SJCRH30 (cell line): Measurements from ENCODE around the gene CENPVL2. TPM values are rescaled to one million over a fixed set of nuclear protein-coding genes. Genes with fewer than 3 reads are reported as not detected.
"Not testable (repeated sequence)": the region's sequence is repeated elsewhere in the genome, so short reads cannot be mapped to it uniquely, and the experiment has no call there.

Experiments used
- DNase-seq, 2 experiments: peaks; one replicate each; pipeline ENCODE4 v3.0.0-alpha.2; 2015 to 2020
- H3K27ac ChIP-seq: fragments of 250-450 bp; sonication (Bioruptor Pico); 2 replicates; pipeline ENCODE4 v1.5.1; 2020; ENCODE audit warnings: mild to moderate bottlenecking, moderate library complexity
- H3K27me3 ChIP-seq: fragments of 250-450 bp; sonication (Bioruptor Pico); 2 replicates; pipeline ENCODE4 v1.5.1; 2020; ENCODE audit warnings: mild to moderate bottlenecking, moderate library complexity
- H3K36me3 ChIP-seq: fragments of 250-450 bp; sonication (Bioruptor Pico); 2 replicates; pipeline ENCODE4 v1.5.1; 2020; ENCODE audit warnings: mild to moderate bottlenecking, moderate library complexity
- H3K4me1 ChIP-seq: fragments of 250-450 bp; sonication (Bioruptor Pico); 2 replicates; pipeline ENCODE4 v1.5.1; 2020; ENCODE audit warnings: mild to moderate bottlenecking, moderate library complexity
- H3K4me3 ChIP-seq: fragments of 250-450 bp; sonication (Bioruptor Pico); 2 replicates; pipeline ENCODE4 v1.5.1; 2020; ENCODE audit warnings: mild to moderate bottlenecking, moderate library complexity
- H3K9me3 ChIP-seq: fragments of 250-450 bp; sonication (Bioruptor Pico); replicated peaks from 2 replicates; pipeline ENCODE4 v1.5.1; 2020; ENCODE audit warnings: mild to moderate bottlenecking, moderate library complexity
- total RNA-seq: library from RNA; depleted of rRNA; stranded (reverse); fragments of >200 nt; shearing (Covaris generic); gene quantifications from 2 replicates; pipeline ENCODE4 v1.2.3, GENCODE V29; 2014; rRNA removed

CENPVL2 gene
- total RNA-seq = not detected in 2 replicates

- not testable (repeated sequence) for H3K36me3 ChIP-seq, H3K4me1 ChIP-seq, H3K27ac ChIP-seq, H3K9me3 ChIP-seq, H3K27me3 ChIP-seq, H3K4me3 ChIP-seq, DNase-seq
Measured at GRCh38 chrX:51682720-51683062, at the start of gene CENPVL2. TSS of gene CENPVL2 (minus strand) at chrX:51682831. CDS start at chrX:51682831, 0 bp downstream.

GRCh38 chrX:51728202-51728601 is 45.6 kb upstream of the CENPVL2 start:
- no peaks in the 10 kb centered on the region for H3K27me3 ChIP-seq
- H3K9me3 ChIP-seq = no peaks in the 10 kb centered on the region
- H3K36me3 ChIP-seq = no peaks in the 10 kb centered on the region
- no peak overlapping the region for H3K27ac ChIP-seq
- no peak overlapping the region for H3K4me3 ChIP-seq
- H3K4me1 ChIP-seq = no peaks in the 10 kb centered on the region
- no peak for DNase-seq

GRCh38 chrX:51712943-51713647 is 30.5 kb upstream of the CENPVL2 start:
- H3K4me3 ChIP-seq, H3K36me3 ChIP-seq, H3K27ac ChIP-seq, DNase-seq, H3K4me1 ChIP-seq, H3K9me3 ChIP-seq, H3K27me3 ChIP-seq: not testable (repeated sequence)

- not testable (repeated sequence) for H3K27me3 ChIP-seq, DNase-seq, H3K4me3 ChIP-seq, H3K36me3 ChIP-seq, H3K9me3 ChIP-seq, H3K27ac ChIP-seq, H3K4me1 ChIP-seq
Measured at GRCh38 chrX:51710277-51711164, 27.9 kb upstream of the CENPVL2 start, which contains the start of gene CENPVL1. TSS of gene CENPVL1 (plus strand) at chrX:51710512. CDS start at chrX:51710512, 0 bp downstream.

GRCh38 chrX:51697397-51697796 is 14.8 kb upstream of the CENPVL2 start:
- DNase-seq = no peak
- Histone ChIP-seq H3K27me3 (no peaks in the 10 kb centered on the region), H3K27ac (no peak overlapping the region), H3K9me3 (no peaks in the 10 kb centered on the region), H3K4me1 (no peaks in the 10 kb centered on the region), H3K4me3 (no peak overlapping the region), H3K36me3 (no peaks in the 10 kb centered on the region)

GRCh38 chrX:51694254-51694653 is 11.6 kb upstream of the CENPVL2 start:
- no peak overlapping the region for H3K4me3 ChIP-seq
- DNase-seq = no peak
- no peaks in the 10 kb centered on the region for H3K9me3 ChIP-seq
- no peaks in the 10 kb centered on the region for H3K36me3 ChIP-seq
- no peak overlapping the region for H3K27ac ChIP-seq
- H3K4me1 ChIP-seq = no peaks in the 10 kb centered on the region
- H3K27me3 ChIP-seq = no peaks in the 10 kb centered on the region

- not testable (repeated sequence) for H3K4me3 ChIP-seq, H3K9me3 ChIP-seq, H3K36me3 ChIP-seq, DNase-seq, H3K27ac ChIP-seq, H3K27me3 ChIP-seq, H3K4me1 ChIP-seq
Measured at GRCh38 chrX:51681808-51682719, 567 bp downstream of the CENPVL2 start.

GRCh38 chrX:51679689-51680433 is 2.8 kb downstream of the CENPVL2 start:
- not testable (repeated sequence) for H3K36me3 ChIP-seq, DNase-seq, H3K9me3 ChIP-seq, H3K4me3 ChIP-seq, H3K4me1 ChIP-seq, H3K27ac ChIP-seq, H3K27me3 ChIP-seq

GRCh38 chrX:51665981-51666380 is 16.6 kb downstream of the CENPVL2 start:
- H3K4me3 ChIP-seq = no peak overlapping the region
- no peaks in the 10 kb centered on the region for H3K27me3 ChIP-seq
- H3K9me3 ChIP-seq = no peaks in the 10 kb centered on the region
- no peaks in the 10 kb centered on the region for H3K36me3 ChIP-seq
- DNase-seq = no peak
- no peaks in the 10 kb centered on the region for H3K4me1 ChIP-seq
- no peak overlapping the region for H3K27ac ChIP-seq

GRCh38 chrX:51643377-51643776 is 39.3 kb downstream of the CENPVL2 start:
- Histone ChIP-seq H3K27ac (no peak overlapping the region), H3K9me3 (no peaks in the 10 kb centered on the region), H3K4me3 (no peak overlapping the region), H3K4me1 (no peaks in the 10 kb centered on the region), H3K36me3 (no peaks in the 10 kb centered on the region), H3K27me3 (no peaks in the 10 kb centered on the region)
- DNase-seq = no peak

GRCh38 chrX:51641421-51642021 is 41.1 kb downstream of the CENPVL2 start:
- Histone ChIP-seq H3K4me1 (no peaks in the 10 kb centered on the region), H3K9me3 (no peaks in the 10 kb centered on the region), H3K4me3 (no peak overlapping the region), H3K27me3 (no peaks in the 10 kb centered on the region), H3K36me3 (no peaks in the 10 kb centered on the region), H3K27ac (no peak overlapping the region)
- peak; percentile 5 to 57 for DNase-seq

- H3K27ac ChIP-seq, H3K9me3 ChIP-seq, H3K36me3 ChIP-seq, H3K4me1 ChIP-seq, DNase-seq, H3K27me3 ChIP-seq, H3K4me3 ChIP-seq: not testable (repeated sequence)
Measured at GRCh38 chrX:51636511-51636910, 46.1 kb downstream of the CENPVL2 start.
